ENCODE data around the gene SLC6A8. TPM values are rescaled to one million over a fixed set of nuclear protein-coding genes. Genes with fewer than 3 reads are reported as not detected.
A peak's percentile ranks its signal among the peaks of the same experiment; 100 is the strongest.
"Not testable (repeated sequence)": the region's sequence is repeated elsewhere in the genome, so short reads cannot be mapped to it uniquely, and the experiment has no call there.

The SLC6A8 gene
- polyA plus RNA-seq, 1 donor = 139 TPM

GRCh38 chrX:153672531-153673427, 14.9 kb upstream of the SLC6A8 start:
- H3K4me3 ChIP-seq (ENCODE audit: low read length) = peak overlapping the region; percentile 16
- peak in 1 of 2 donors; percentile 66 for DNase-seq
- no peaks in the 10 kb centered on the region for H3K36me3 ChIP-seq (ENCODE audit: control insufficient read depth, insufficient read depth, low read length)
- peaks cover 19% of the 10 kb centered on the region for H3K4me1 ChIP-seq (ENCODE audit: control insufficient read depth, insufficient read depth, low read length)
- peaks cover 5% of the 10 kb centered on the region for H3K27me3 ChIP-seq (ENCODE audit: control insufficient read depth, insufficient read depth, low read length)
- WGBS (ENCODE audit: insufficient coverage, low lambda C conversion rate) = no CpG with 5 or more reads among the region's 53 CpGs
- H3K27ac ChIP-seq (ENCODE audit: low read length) = peak overlapping the region; percentile 42
- H3K9me3 ChIP-seq (ENCODE audit: control insufficient read depth, low read depth, low read length) = no peaks in the 10 kb centered on the region

- no peaks in the 10 kb centered on the region for H3K36me3 ChIP-seq (ENCODE audit: control insufficient read depth, insufficient read depth, low read length)
- H3K27me3 ChIP-seq (ENCODE audit: control insufficient read depth, insufficient read depth, low read length) = peaks cover 5% of the 10 kb centered on the region
- DNase-seq = no peak
- peak within 1 kb of the TSS; percentile 45 for H3K27ac ChIP-seq (ENCODE audit: low read length)
- peak within 1 kb of the TSS; percentile 21 for H3K4me3 ChIP-seq (ENCODE audit: low read length)
- WGBS (ENCODE audit: insufficient coverage, low lambda C conversion rate) = no CpG with 5 or more reads among the region's 98 CpGs
- no peaks in the 10 kb centered on the region for H3K9me3 ChIP-seq (ENCODE audit: control insufficient read depth, low read depth, low read length)
- H3K4me1 ChIP-seq (ENCODE audit: control insufficient read depth, insufficient read depth, low read length) = peaks cover 19% of the 10 kb centered on the region
These were observed 14.1 kb upstream of the SLC6A8 start, which contains the start of gene PNCK for GRCh38 chrX:153673428-153674218. Gene PNCK (minus strand): TSS chrX:153673813. CDS start chrX:153673076, 737 bp downstream.

- H3K9me3 ChIP-seq (ENCODE audit: control insufficient read depth, low read depth, low read length) = no peaks in the 10 kb centered on the region
- peak overlapping the region; percentile 21 for H3K4me3 ChIP-seq (ENCODE audit: low read length)
- peaks cover 19% of the 10 kb centered on the region for H3K4me1 ChIP-seq (ENCODE audit: control insufficient read depth, insufficient read depth, low read length)
- no CpG with 5 or more reads among the region's 27 CpGs for WGBS (ENCODE audit: insufficient coverage, low lambda C conversion rate)
- peaks cover 5% of the 10 kb centered on the region for H3K27me3 ChIP-seq (ENCODE audit: control insufficient read depth, insufficient read depth, low read length)
- DNase-seq = peak in 1 of 2 donors; percentile 43
- peak overlapping the region; percentile 88 for H3K27ac ChIP-seq (ENCODE audit: low read length)
- no peaks in the 10 kb centered on the region for H3K36me3 ChIP-seq (ENCODE audit: control insufficient read depth, insufficient read depth, low read length)
These were observed 13.4 kb upstream of the SLC6A8 start for GRCh38 chrX:153674219-153674851.

- Histone ChIP-seq H3K36me3 (ENCODE audit: control insufficient read depth, insufficient read depth, low read length) (no peaks in the 10 kb centered on the region), H3K27me3 (ENCODE audit: control insufficient read depth, insufficient read depth, low read length) (no peaks in the 10 kb centered on the region), H3K4me1 (ENCODE audit: control insufficient read depth, insufficient read depth, low read length) (peaks cover 19% of the 10 kb centered on the region), H3K27ac (ENCODE audit: low read length) (peak overlapping the region; percentile 70), H3K9me3 (ENCODE audit: control insufficient read depth, low read depth, low read length) (no peaks in the 10 kb centered on the region), H3K4me3 (ENCODE audit: low read length) (no peak overlapping the region)
- WGBS (ENCODE audit: insufficient coverage, low lambda C conversion rate) = no CpG with 5 or more reads among the region's 12 CpGs
- peak in 1 of 2 donors; percentile 36 for DNase-seq
These were observed 6.6 kb upstream of the SLC6A8 start for GRCh38 chrX:153681175-153681574.

- peaks cover 29% of the 10 kb centered on the region for H3K4me1 ChIP-seq (ENCODE audit: control insufficient read depth, insufficient read depth, low read length)
- H3K27ac ChIP-seq (ENCODE audit: low read length); H3K36me3 ChIP-seq (ENCODE audit: control insufficient read depth, insufficient read depth, low read length); H3K27me3 ChIP-seq (ENCODE audit: control insufficient read depth, insufficient read depth, low read length); DNase-seq; H3K9me3 ChIP-seq (ENCODE audit: control insufficient read depth, low read depth, low read length); H3K4me3 ChIP-seq (ENCODE audit: low read length): not testable (repeated sequence)
- WGBS (ENCODE audit: insufficient coverage, low lambda C conversion rate) = no CpG with 5 or more reads among the region's 8 CpGs
These were observed 4.2 kb upstream of the SLC6A8 start for GRCh38 chrX:153683486-153683885.

- WGBS (ENCODE audit: insufficient coverage, low lambda C conversion rate) = no CpG with 5 or more reads among the region's 21 CpGs
- Histone ChIP-seq H3K36me3 (ENCODE audit: control insufficient read depth, insufficient read depth, low read length) (peaks cover under 1% of the 10 kb centered on the region), H3K9me3 (ENCODE audit: control insufficient read depth, low read depth, low read length) (no peaks in the 10 kb centered on the region), H3K4me3 (ENCODE audit: low read length) (no peak overlapping the region), H3K27ac (ENCODE audit: low read length) (no peak overlapping the region), H3K27me3 (ENCODE audit: control insufficient read depth, insufficient read depth, low read length) (no peaks in the 10 kb centered on the region), H3K4me1 (ENCODE audit: control insufficient read depth, insufficient read depth, low read length) (peaks cover 29% of the 10 kb centered on the region)
- DNase-seq = peak in 1 of 2 donors; percentile 55
These were observed 3.1 kb upstream of the SLC6A8 start for GRCh38 chrX:153684467-153685155.

GRCh38 chrX:153685156-153685536, 2.6 kb upstream of the SLC6A8 start:
- H3K4me3 ChIP-seq (ENCODE audit: low read length) = no peak overlapping the region
- H3K4me1 ChIP-seq (ENCODE audit: control insufficient read depth, insufficient read depth, low read length) = peaks cover 29% of the 10 kb centered on the region
- peaks cover 5% of the 10 kb centered on the region for H3K36me3 ChIP-seq (ENCODE audit: control insufficient read depth, insufficient read depth, low read length)
- DNase-seq = peak in 1 of 2 donors; percentile 42
- H3K27ac ChIP-seq (ENCODE audit: low read length) = no peak overlapping the region
- no peaks in the 10 kb centered on the region for H3K27me3 ChIP-seq (ENCODE audit: control insufficient read depth, insufficient read depth, low read length)
- WGBS (ENCODE audit: insufficient coverage, low lambda C conversion rate) = no CpG with 5 or more reads among the region's 21 CpGs
- H3K9me3 ChIP-seq (ENCODE audit: control insufficient read depth, low read depth, low read length) = no peaks in the 10 kb centered on the region

- H3K36me3 ChIP-seq (ENCODE audit: control insufficient read depth, insufficient read depth, low read length) = peaks cover 10% of the 10 kb centered on the region
- WGBS (ENCODE audit: insufficient coverage, low lambda C conversion rate) = no CpG with 5 or more reads among the region's 24 CpGs
- H3K4me3 ChIP-seq (ENCODE audit: low read length) = no peak overlapping the region
- H3K27ac ChIP-seq (ENCODE audit: low read length) = no peak overlapping the region
- H3K27me3 ChIP-seq (ENCODE audit: control insufficient read depth, insufficient read depth, low read length) = no peaks in the 10 kb centered on the region
- peaks cover 35% of the 10 kb centered on the region for H3K4me1 ChIP-seq (ENCODE audit: control insufficient read depth, insufficient read depth, low read length)
- DNase-seq = no peak
- no peaks in the 10 kb centered on the region for H3K9me3 ChIP-seq (ENCODE audit: control insufficient read depth, low read depth, low read length)
These were observed 1.7 kb upstream of the SLC6A8 start for GRCh38 chrX:153685751-153686696.

- H3K36me3 ChIP-seq (ENCODE audit: control insufficient read depth, insufficient read depth, low read length) = peaks cover 10% of the 10 kb centered on the region
- WGBS (ENCODE audit: insufficient coverage, low lambda C conversion rate) = no CpG with 5 or more reads among the region's 9 CpGs
- peak in 1 of 2 donors; percentile 50 for DNase-seq
- no peak overlapping the region for H3K4me3 ChIP-seq (ENCODE audit: low read length)
- H3K9me3 ChIP-seq (ENCODE audit: control insufficient read depth, low read depth, low read length) = no peaks in the 10 kb centered on the region
- peak overlapping the region; percentile 81 for H3K27ac ChIP-seq (ENCODE audit: low read length)
- peaks cover 35% of the 10 kb centered on the region for H3K4me1 ChIP-seq (ENCODE audit: control insufficient read depth, insufficient read depth, low read length)
- no peaks in the 10 kb centered on the region for H3K27me3 ChIP-seq (ENCODE audit: control insufficient read depth, insufficient read depth, low read length)
These were observed 1.0 kb upstream of the SLC6A8 start for GRCh38 chrX:153686711-153687110.
